Stomach (tissue), 4 donors: Measurements from ENCODE around the gene VSTM2L.

ENCODE experiments used
- EP300 ChIP-seq: sonication (generic); formaldehyde crosslinking; IDR thresholded peaks from one replicate; pipeline ENCODE4 v1.6.1; 2017; ENCODE audit warnings: antibody characterized with exemption
- POLR2A ChIP-seq, 4 donors: fragments of 450-650 bp; IDR thresholded peaks; one replicate each; pipeline ENCODE4 v1.6.1; 2016; ENCODE audit warnings: antibody characterized with exemption in 4 of 4, control low read depth in 2 of 4, mild to moderate bottlenecking in 1 of 4, moderate library complexity in 1 of 4
- POLR2AphosphoS5 ChIP-seq, 3 donors: sonication (generic); formaldehyde crosslinking; IDR thresholded peaks; one replicate each; pipeline ENCODE4 v1.6.1; 2016; ENCODE audit warnings: antibody characterized with exemption in 3 of 3
- TF ChIP-seq, protein P1 (sequence below), 7 experiments: fragments of 450-650 bp in 4 of 7; fragments of 200-600 bp in 3 of 7; sonication (generic) in 3 of 7; IDR thresholded peaks; one replicate each; pipeline ENCODE4 v1.5.1; 2016 to 2019; ENCODE audit warnings: antibody characterized with exemption in 7 of 7, control low read depth in 2 of 7, mild to moderate bottlenecking in 1 of 7

DNA sequence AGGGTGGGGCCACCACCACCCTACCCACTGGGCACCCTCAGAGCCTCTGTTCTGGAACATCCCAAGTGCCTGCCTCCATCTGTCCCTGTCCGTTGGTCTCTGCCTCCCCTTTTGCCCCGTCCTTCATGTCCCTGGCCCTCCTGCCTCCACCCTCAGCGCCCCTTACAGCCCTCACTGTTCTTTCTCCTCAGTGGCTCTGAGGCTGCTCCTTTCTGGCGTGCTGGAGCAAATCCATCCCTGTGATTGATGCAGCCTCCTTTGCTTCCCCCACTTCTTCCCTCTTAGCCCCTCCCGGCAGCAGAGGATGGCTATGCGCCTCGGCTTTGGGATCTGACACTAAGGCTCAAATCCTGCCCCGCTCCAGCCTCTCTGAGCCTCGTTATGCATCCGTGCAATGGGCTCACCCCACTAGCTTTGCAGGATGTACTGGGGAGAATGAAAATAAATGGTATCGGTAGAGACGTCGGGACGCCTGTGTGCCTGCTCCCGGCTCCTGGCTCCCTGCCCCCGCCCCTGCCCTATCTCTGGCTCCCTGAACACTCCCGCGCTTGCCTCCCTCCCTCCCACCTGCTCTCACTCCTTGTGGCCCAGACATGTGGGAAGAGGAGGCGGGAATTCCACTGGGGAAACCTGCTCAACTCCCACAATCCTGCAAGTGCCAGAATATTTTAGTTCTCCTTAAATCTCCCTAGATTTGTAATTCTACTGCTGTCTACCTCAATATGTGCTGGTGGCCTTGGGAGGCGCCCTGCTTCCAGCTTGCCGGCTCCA lies 13.1 kb downstream of the VSTM2L start:
- TF ChIP-seq, protein P1, sequence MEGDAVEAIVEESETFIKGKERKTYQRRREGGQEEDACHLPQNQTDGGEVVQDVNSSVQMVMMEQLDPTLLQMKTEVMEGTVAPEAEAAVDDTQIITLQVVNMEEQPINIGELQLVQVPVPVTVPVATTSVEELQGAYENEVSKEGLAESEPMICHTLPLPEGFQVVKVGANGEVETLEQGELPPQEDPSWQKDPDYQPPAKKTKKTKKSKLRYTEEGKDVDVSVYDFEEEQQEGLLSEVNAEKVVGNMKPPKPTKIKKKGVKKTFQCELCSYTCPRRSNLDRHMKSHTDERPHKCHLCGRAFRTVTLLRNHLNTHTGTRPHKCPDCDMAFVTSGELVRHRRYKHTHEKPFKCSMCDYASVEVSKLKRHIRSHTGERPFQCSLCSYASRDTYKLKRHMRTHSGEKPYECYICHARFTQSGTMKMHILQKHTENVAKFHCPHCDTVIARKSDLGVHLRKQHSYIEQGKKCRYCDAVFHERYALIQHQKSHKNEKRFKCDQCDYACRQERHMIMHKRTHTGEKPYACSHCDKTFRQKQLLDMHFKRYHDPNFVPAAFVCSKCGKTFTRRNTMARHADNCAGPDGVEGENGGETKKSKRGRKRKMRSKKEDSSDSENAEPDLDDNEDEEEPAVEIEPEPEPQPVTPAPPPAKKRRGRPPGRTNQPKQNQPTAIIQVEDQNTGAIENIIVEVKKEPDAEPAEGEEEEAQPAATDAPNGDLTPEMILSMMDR (IDR thresholded peaks at IDR 0.05), result no peak
- no peak for TF ChIP-seq POLR2A (IDR thresholded peaks at IDR 0.05)
- TF ChIP-seq POLR2AphosphoS5 (IDR thresholded peaks at IDR 0.05), result no peak
- TF ChIP-seq EP300, result no peak
